Activated CD4-positive, CD25-positive, alpha-beta regulatory T cell treated with anti-CD3 and anti-CD28 coated beads, Interleukin-2, amount 50 U/mL, for 24 hours (primary cell): ENCODE results near the gene POGK.

ENCODE experiments used
- ATAC-seq, 2 donors: fragments of 150-1000 bp; cut with Tn5 transposase; one replicate each; pipeline ENCODE4 v1.10.0; 2021; ENCODE audit warnings: mild to moderate bottlenecking in 1 of 2, moderate library complexity in 1 of 2

The POGK gene

DNA sequence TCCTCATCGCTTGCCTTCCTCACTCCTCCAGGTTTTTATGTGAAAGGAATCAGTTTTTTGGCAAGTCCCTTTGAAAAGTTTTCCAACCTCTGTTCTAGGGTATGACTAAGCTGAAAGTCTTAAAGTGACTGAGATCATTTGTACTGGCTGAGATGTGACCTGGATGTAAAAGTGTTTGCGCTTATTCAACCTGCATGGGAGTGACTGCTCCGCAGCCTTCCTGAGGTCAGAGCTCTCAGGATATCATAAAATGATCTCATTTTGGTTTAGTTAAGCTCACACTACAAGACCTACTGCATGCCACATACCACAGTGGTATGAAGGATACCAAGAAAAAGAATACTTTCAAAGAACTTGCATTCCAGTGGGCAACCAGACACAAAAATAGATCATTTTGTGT, 66.6 kb downstream of the POGK start:
- no peak for ATAC-seq
